H1 (cell line): Measurements from ENCODE around the gene FAM174B. TPM values are rescaled to one million over a fixed set of nuclear protein-coding genes. Genes with fewer than 3 reads are reported as not detected.

Experiments used
- CHD1 ChIP-seq: IDR thresholded peaks from 2 replicates; pipeline ENCODE4 v1.6.1; 2012; ENCODE audit warnings: low read depth, low read length, improper control_type of control experiment
- CHD7 ChIP-seq: fragments of 300-600 bp; sonication (generic); IDR thresholded peaks from 2 replicates; pipeline ENCODE4 v1.7.1; 2012; ENCODE audit warnings: low read length, moderate library complexity, mild to moderate bottlenecking, inconsistent platforms; ENCODE audit not compliant: insufficient replicate concordance
- EGR1 ChIP-seq: IDR thresholded peaks from 2 replicates; pipeline ENCODE4 v1.6.1; 2011; ENCODE audit warnings: low read depth, low read length, borderline replicate concordance
- EP300 ChIP-seq, 2 experiments: IDR thresholded peaks; 1 replicate in 1 of 2; 2 replicates in 1 of 2; pipeline ENCODE4 v1.6.1; 2011 to 2012; ENCODE audit warnings: low read depth in 2 of 2, low read length in 2 of 2, mild to moderate bottlenecking in 2 of 2, borderline replicate concordance in 1 of 2, inconsistent platforms in 1 of 2, moderate library complexity in 1 of 2
- GTF2F1 ChIP-seq: IDR thresholded peaks from 2 replicates; pipeline ENCODE4 v1.6.1; 2012; ENCODE audit warnings: low read depth, low read length, improper control_type of control experiment, borderline replicate concordance
- JUND ChIP-seq: IDR thresholded peaks from 2 replicates; pipeline ENCODE4 v1.6.1; 2011; ENCODE audit warnings: mild to moderate bottlenecking, improper control_type of control experiment, low read length
- MAFK ChIP-seq: IDR thresholded peaks from 2 replicates; pipeline ENCODE4 v1.6.1; 2012; ENCODE audit warnings: low read depth, mild to moderate bottlenecking, improper control_type of control experiment, low read length
- SP1 ChIP-seq: IDR thresholded peaks from 2 replicates; pipeline ENCODE4 v1.6.1; 2011; ENCODE audit warnings: low read depth, low read length
- SP2 ChIP-seq: IDR thresholded peaks from 2 replicates; pipeline ENCODE4 v1.6.1; 2012; ENCODE audit warnings: mild to moderate bottlenecking, low read length, inconsistent platforms
- USF2 ChIP-seq: IDR thresholded peaks from 2 replicates; pipeline ENCODE4 v1.6.1; 2011; ENCODE audit warnings: low read length, improper control_type of control experiment
- ZNF274 ChIP-seq: IDR thresholded peaks from 2 replicates; pipeline ENCODE4 v1.7.0; 2012; ENCODE audit warnings: low read length, borderline replicate concordance; ENCODE audit errors: extremely low read depth
- polyA plus RNA-seq, 7 experiments: library from polyadenylated mRNA; depleted of rRNA in 3 of 7; stranded (reverse) in 5 of 7; unstranded in 2 of 7; fragments of >200 nt in 5 of 7; fragments of 200-250 nt in 2 of 7; gene quantifications; 1 replicate in 5 of 7; 2 replicates in 1 of 7; 4 replicates in 1 of 7; pipeline versions ENCODE4 v1.2.1 to v1.2.3, GENCODE V29; 2011 to 2013; ENCODE audit warnings: missing spikeins in 2 of 7, mixed read lengths in 2 of 7
- total RNA-seq: library from RNA; stranded (reverse); fragmentation: NEBNext Ultra II Directional; extraction: Animal tissue kit (Norgen Biotek cat#: 25700); gene quantifications from 2 replicates; pipeline ENCODE4 v1.2.1, GENCODE V29; 2021

The FAM174B gene
- total and polyA plus RNA-seq, 2 of the 8 experiments (the other 6 are each of a cell fraction or from before 2014, with no cell fraction given) = 9.3 to 35.2 TPM

- TF ChIP-seq CHD7 = no peak
- TF ChIP-seq GTF2F1 = no peak
- no peak for TF ChIP-seq MAFK
- TF ChIP-seq ZNF274 = no peak
- no peak for TF ChIP-seq EGR1
- no peak for TF ChIP-seq EP300 (IDR thresholded peaks at IDR 0.05; ENCODE audit: borderline replicate concordance in 1 of 2, low read depth in 2 of 2, low read length in 2 of 2)
- TF ChIP-seq JUND = no peak
- no peak for TF ChIP-seq SP1
- no peak for TF ChIP-seq CHD1
- TF ChIP-seq USF2 = no peak
- no peak for TF ChIP-seq SP2
Measured at GRCh38 chr15:92634060-92634459, 21.5 kb downstream of the FAM174B start (continued).
